Measurements from ENCODE around the gene OR10C1.

The OR10C1 gene

DNA sequence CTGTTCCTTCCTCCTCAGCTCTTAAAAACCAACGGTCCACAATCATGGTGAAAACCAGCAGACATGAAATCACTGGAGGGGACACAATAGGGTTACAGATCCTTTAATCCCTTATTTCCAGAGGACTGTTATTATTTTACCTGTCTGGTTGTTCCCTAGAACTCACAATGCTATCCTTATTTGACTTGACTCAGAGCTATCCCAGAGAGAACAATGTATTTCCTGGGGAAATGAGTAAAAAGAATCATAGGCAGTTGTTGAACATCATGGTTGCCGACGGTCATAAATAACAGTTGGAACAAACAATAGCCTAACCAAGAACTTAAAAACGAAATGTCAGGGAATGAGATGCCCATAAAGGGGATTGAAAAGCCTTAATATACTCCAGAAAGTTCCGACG is 27.1 kb downstream of the OR10C1 start:
- no peak overlapping the region for H4K8ac ChIP-seq (ENCODE audit: low read depth, low read length)
- no peaks in the 10 kb centered on the region for H3K79me1 ChIP-seq (ENCODE audit: low read length)
- H4K12ac ChIP-seq (ENCODE audit: low read depth, low read length) = no peak overlapping the region
- no peaks in the 10 kb centered on the region for H3K36me3 ChIP-seq (ENCODE audit: control insufficient read depth in 1 of 2, insufficient read depth in 2 of 2, low read length in 2 of 2)
- H3K4me2 ChIP-seq (ENCODE audit: low read length) = no peak overlapping the region
- peaks cover 0 to 2% of the 10 kb centered on the region in 2 experiments for H3K4me1 ChIP-seq (ENCODE audit: control insufficient read depth in 1 of 2, insufficient read depth in 2 of 2, low read length in 2 of 2)
- H3K9ac ChIP-seq (ENCODE audit: low read length) = no peak overlapping the region
- H3K9me3 ChIP-seq (ENCODE audit: insufficient read depth, low read depth, low read length) = no peaks in the 10 kb centered on the region
- no peak overlapping the region for H3K18ac ChIP-seq (ENCODE audit: low read length)
- no peak overlapping the region for H3K27ac ChIP-seq (ENCODE audit: low read depth, low read length)
- H3K27me3 ChIP-seq (ENCODE audit: insufficient read depth, low read length) = no peaks in the 10 kb centered on the region
- no CpG with 5 or more reads among the region's 6 CpGs for WGBS (ENCODE audit: extremely low coverage, insufficient coverage, insufficient read length)
- H3K79me2 ChIP-seq (ENCODE audit: control insufficient read depth, insufficient read depth, low read length, poor library complexity) = no peaks in the 10 kb centered on the region
- H4K91ac ChIP-seq (ENCODE audit: low read depth, low read length) = no peak overlapping the region
- H2AK5ac ChIP-seq (ENCODE audit: low read length) = no peak overlapping the region
- no peak overlapping the region for H2BK5ac ChIP-seq (ENCODE audit: low read depth, low read length, poor library complexity)
- no peak overlapping the region for H3K4me3 ChIP-seq (ENCODE audit: low read depth, low read length)
- H3K4ac ChIP-seq (ENCODE audit: low read depth, low read length) = no peak overlapping the region
- H2BK12ac ChIP-seq (ENCODE audit: low read length) = no peak overlapping the region
- H2BK120ac ChIP-seq (ENCODE audit: insufficient read depth, low read length, poor library complexity) = no peak overlapping the region
- no peak for DNase-seq
- H3K23ac ChIP-seq (ENCODE audit: low read length) = no peak overlapping the region
- no peak overlapping the region for H3K14ac ChIP-seq (ENCODE audit: low read length)
- H2AFZ ChIP-seq (ENCODE audit: insufficient read depth, low read length, poor library complexity) = no peak overlapping the region

DNA sequence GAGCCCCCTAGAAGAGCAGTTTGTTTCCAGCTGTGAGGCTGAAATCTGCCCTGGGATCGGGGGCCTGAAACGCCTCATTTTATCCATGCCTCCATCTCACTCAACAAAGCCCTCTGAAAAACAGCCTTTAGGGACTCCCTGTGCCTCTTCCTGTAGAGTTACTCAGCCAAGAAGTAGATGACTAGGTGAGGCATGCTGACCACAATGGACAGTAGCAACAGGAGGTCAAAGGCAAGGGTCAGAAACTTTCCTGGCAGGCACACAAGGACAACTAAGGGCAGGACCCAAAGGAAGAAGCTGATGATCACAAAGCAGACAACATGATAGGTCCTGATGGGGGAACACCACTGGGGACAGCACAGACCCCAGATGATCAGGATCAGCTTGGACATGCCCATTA is 35.9 kb downstream of the OR10C1 start:
- Histone ChIP-seq H2AK5ac (ENCODE audit: low read length) (no peak overlapping the region), H2BK12ac (ENCODE audit: low read length) (no peak overlapping the region), H3K27ac (ENCODE audit: low read depth, low read length) (no peak overlapping the region), H3K23ac (ENCODE audit: low read length) (no peak overlapping the region), H3K36me3 (ENCODE audit: control insufficient read depth in 1 of 2, insufficient read depth in 2 of 2, low read length in 2 of 2) (no peaks in the 10 kb centered on the region), H4K8ac (ENCODE audit: low read depth, low read length) (no peak overlapping the region), H4K12ac (ENCODE audit: low read depth, low read length) (no peak overlapping the region), H4K91ac (ENCODE audit: low read depth, low read length) (no peak overlapping the region), H3K79me1 (ENCODE audit: low read length) (no peaks in the 10 kb centered on the region), H2AFZ (ENCODE audit: insufficient read depth, low read length, poor library complexity) (no peak overlapping the region), H3K4me3 (ENCODE audit: low read depth, low read length) (no peak overlapping the region), H3K9me3 (ENCODE audit: insufficient read depth, low read depth, low read length) (peaks cover 5% of the 10 kb centered on the region), H3K27me3 (ENCODE audit: insufficient read depth, low read length) (no peaks in the 10 kb centered on the region), H3K4ac (ENCODE audit: low read depth, low read length) (no peak overlapping the region), H3K14ac (ENCODE audit: low read length) (no peak overlapping the region), H2BK5ac (ENCODE audit: low read depth, low read length, poor library complexity) (no peak overlapping the region), H3K4me1 (ENCODE audit: control insufficient read depth in 1 of 2, insufficient read depth in 2 of 2, low read length in 2 of 2) (no peaks in the 10 kb centered on the region), H3K9ac (ENCODE audit: low read length) (no peak overlapping the region), H2BK120ac (ENCODE audit: insufficient read depth, low read length, poor library complexity) (no peak overlapping the region), H3K79me2 (ENCODE audit: control insufficient read depth, insufficient read depth, low read length, poor library complexity) (no peaks in the 10 kb centered on the region), H3K18ac (ENCODE audit: low read length) (no peak overlapping the region), H3K4me2 (ENCODE audit: low read length) (no peak overlapping the region)
- WGBS (ENCODE audit: extremely low coverage, insufficient coverage, insufficient read length) = no CpG with 5 or more reads among the region's 2 CpGs
- DNase-seq = no peak

DNA sequence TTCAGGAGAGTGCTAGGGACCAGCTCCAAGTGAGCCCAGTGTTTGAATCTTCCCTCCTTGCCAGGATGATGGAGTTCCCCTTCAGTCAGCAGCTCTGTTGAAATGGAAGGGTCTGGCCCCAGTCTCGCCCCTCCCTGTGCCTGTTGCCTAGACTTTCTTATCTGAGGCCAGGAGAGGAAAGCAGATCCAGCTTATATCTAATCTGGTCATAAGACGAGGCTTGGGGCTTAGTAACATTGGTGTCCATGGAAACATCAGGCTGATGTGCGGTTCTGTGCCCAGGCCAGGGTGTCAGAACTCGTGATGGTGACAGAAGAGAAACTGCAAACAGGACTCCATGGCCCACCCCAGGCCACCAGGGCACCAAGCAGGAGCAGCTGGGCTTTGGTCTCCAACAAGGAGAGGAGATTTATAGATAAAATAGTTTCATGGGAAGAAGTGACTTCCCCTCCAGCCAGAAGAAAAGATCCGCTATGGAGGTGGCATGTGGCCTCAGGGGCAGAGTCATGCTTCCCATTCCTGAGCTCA is 38.9 kb downstream of the OR10C1 start:
- Histone ChIP-seq H2AFZ (ENCODE audit: insufficient read depth, low read length, poor library complexity) (no peak overlapping the region), H2BK12ac (ENCODE audit: low read length) (no peak overlapping the region), H3K9ac (ENCODE audit: low read length) (no peak overlapping the region), H3K79me2 (ENCODE audit: control insufficient read depth, insufficient read depth, low read length, poor library complexity) (no peaks in the 10 kb centered on the region), H4K8ac (ENCODE audit: low read depth, low read length) (no peak overlapping the region), H2BK5ac (ENCODE audit: low read depth, low read length, poor library complexity) (no peak overlapping the region), H3K4me3 (ENCODE audit: low read depth, low read length) (no peak overlapping the region), H3K4ac (ENCODE audit: low read depth, low read length) (no peak overlapping the region), H3K27ac (ENCODE audit: low read depth, low read length) (no peak overlapping the region), H2AK5ac (ENCODE audit: low read length) (no peak overlapping the region), H3K36me3 (ENCODE audit: control insufficient read depth in 1 of 2, insufficient read depth in 2 of 2, low read length in 2 of 2) (no peaks in the 10 kb centered on the region), H4K12ac (ENCODE audit: low read depth, low read length) (no peak overlapping the region), H3K14ac (ENCODE audit: low read length) (no peak overlapping the region), H3K23ac (ENCODE audit: low read length) (no peak overlapping the region), H4K91ac (ENCODE audit: low read depth, low read length) (no peak overlapping the region), H3K79me1 (ENCODE audit: low read length) (no peaks in the 10 kb centered on the region), H3K9me3 (ENCODE audit: insufficient read depth, low read depth, low read length) (peaks cover 5% of the 10 kb centered on the region), H3K27me3 (ENCODE audit: insufficient read depth, low read length) (no peaks in the 10 kb centered on the region), H2BK120ac (ENCODE audit: insufficient read depth, low read length, poor library complexity) (no peak overlapping the region), H3K18ac (ENCODE audit: low read length) (no peak overlapping the region), H3K4me1 (ENCODE audit: control insufficient read depth in 1 of 2, insufficient read depth in 2 of 2, low read length in 2 of 2) (no peaks in the 10 kb centered on the region), H3K4me2 (ENCODE audit: low read length) (no peak overlapping the region)
- DNase-seq = peak in 1 of 2 donors; percentile 42
- no CpG with 5 or more reads among the region's 5 CpGs for WGBS (ENCODE audit: extremely low coverage, insufficient coverage, insufficient read length)

DNA sequence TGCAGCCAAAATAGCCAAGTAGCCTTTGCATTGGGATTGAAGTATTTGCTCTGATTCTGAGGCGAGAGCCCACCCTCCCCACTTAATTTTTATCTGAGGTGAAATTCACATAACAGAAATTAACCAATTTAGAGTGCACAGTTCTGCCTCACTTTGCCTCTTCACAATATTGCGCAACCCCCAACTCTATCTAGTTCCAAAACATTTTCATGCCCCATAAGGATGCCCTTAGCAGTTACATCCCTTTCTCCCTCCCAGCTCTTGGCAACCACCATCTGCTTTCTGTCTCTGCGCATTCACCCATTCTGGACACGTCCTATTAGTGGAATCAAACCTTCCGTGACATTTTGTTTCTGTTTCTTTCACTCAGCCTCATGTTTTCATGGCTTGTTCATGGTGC is 39.6 kb downstream of the OR10C1 start:
- Histone ChIP-seq H4K12ac (ENCODE audit: low read depth, low read length) (no peak overlapping the region), H3K27me3 (ENCODE audit: insufficient read depth, low read length) (no peaks in the 10 kb centered on the region), H3K79me1 (ENCODE audit: low read length) (no peaks in the 10 kb centered on the region), H2AK5ac (ENCODE audit: low read length) (no peak overlapping the region), H3K79me2 (ENCODE audit: control insufficient read depth, insufficient read depth, low read length, poor library complexity) (no peaks in the 10 kb centered on the region), H2BK5ac (ENCODE audit: low read depth, low read length, poor library complexity) (no peak overlapping the region), H3K4me2 (ENCODE audit: low read length) (no peak overlapping the region), H2BK120ac (ENCODE audit: insufficient read depth, low read length, poor library complexity) (no peak overlapping the region), H4K91ac (ENCODE audit: low read depth, low read length) (no peak overlapping the region), H3K14ac (ENCODE audit: low read length) (no peak overlapping the region), H3K9ac (ENCODE audit: low read length) (no peak overlapping the region), H3K4me1 (ENCODE audit: control insufficient read depth in 1 of 2, insufficient read depth in 2 of 2, low read length in 2 of 2) (no peaks in the 10 kb centered on the region), H3K23ac (ENCODE audit: low read length) (no peak overlapping the region), H2AFZ (ENCODE audit: insufficient read depth, low read length, poor library complexity) (no peak overlapping the region), H3K4me3 (ENCODE audit: low read depth, low read length) (no peak overlapping the region), H4K8ac (ENCODE audit: low read depth, low read length) (no peak overlapping the region), H3K36me3 (ENCODE audit: control insufficient read depth in 1 of 2, insufficient read depth in 2 of 2, low read length in 2 of 2) (no peaks in the 10 kb centered on the region), H3K4ac (ENCODE audit: low read depth, low read length) (no peak overlapping the region), H2BK12ac (ENCODE audit: low read length) (no peak overlapping the region), H3K18ac (ENCODE audit: low read length) (no peak overlapping the region), H3K9me3 (ENCODE audit: insufficient read depth, low read depth, low read length) (peaks cover 5% of the 10 kb centered on the region), H3K27ac (ENCODE audit: low read depth, low read length) (no peak overlapping the region)
- WGBS (ENCODE audit: extremely low coverage, insufficient coverage, insufficient read length) = no CpG with 5 or more reads among the region's 5 CpGs
- DNase-seq = no peak
